HepG2 (cell line): ENCODE results near the gene SLC1A4. TPM values are rescaled to one million over a fixed set of nuclear protein-coding genes. Genes with fewer than 3 reads are reported as not detected.

Source experiments
- CENPT ChIP-seq: sonication (generic); formaldehyde crosslinking; IDR thresholded peaks from 2 replicates; pipeline ENCODE4 v1.8.0; 2022; ENCODE audit warnings: low read depth, mild to moderate bottlenecking, moderate library complexity, missing genetic modification reagents
- CHCHD3 ChIP-seq: sonication (generic); formaldehyde crosslinking; IDR thresholded peaks from 2 replicates; pipeline ENCODE4 v1.8.0; 2022; ENCODE audit warnings: mild to moderate bottlenecking, missing genetic modification reagents, moderate library complexity
- MTA1 ChIP-seq: sonication (generic); formaldehyde crosslinking; IDR thresholded peaks from 2 replicates; pipeline ENCODE4 v1.4.0; 2020; ENCODE audit warnings: missing genetic modification reagents, mild to moderate bottlenecking, borderline replicate concordance
- PRPF4 ChIP-seq: fragments of 200-400 bp; formaldehyde crosslinking; IDR thresholded peaks from 2 replicates; pipeline ENCODE4 v1.6.1; 2016; ENCODE audit warnings: low read length, low read depth; ENCODE audit not compliant: poor library complexity, severe bottlenecking
- ZBTB2 ChIP-seq: sonication (generic); formaldehyde crosslinking; IDR thresholded peaks from 2 replicates; pipeline ENCODE4 v1.8.0; 2022; ENCODE audit warnings: low read depth, missing genetic modification reagents
- ZNF121 ChIP-seq: sonication (generic); formaldehyde crosslinking; IDR thresholded peaks from 2 replicates; pipeline ENCODE4 v1.5.0; 2020; ENCODE audit warnings: mild to moderate bottlenecking, missing genetic modification reagents
- ZNF263 ChIP-seq: sonication (generic); formaldehyde crosslinking; IDR thresholded peaks from 2 replicates; pipeline ENCODE4 v1.4.0; 2020; ENCODE audit warnings: missing genetic modification reagents
- ZNF563 ChIP-seq: sonication (generic); formaldehyde crosslinking; IDR thresholded peaks from 2 replicates; pipeline ENCODE4 v1.8.0; 2022; ENCODE audit warnings: mild to moderate bottlenecking, moderate library complexity, missing genetic modification reagents
- ZNF607 ChIP-seq: sonication (generic); formaldehyde crosslinking; IDR thresholded peaks from 2 replicates; pipeline ENCODE4 v1.5.1; 2020; ENCODE audit warnings: missing genetic modification reagents, mild to moderate bottlenecking, borderline replicate concordance
- ZNF720 ChIP-seq: sonication (generic); formaldehyde crosslinking; IDR thresholded peaks from 2 replicates; pipeline ENCODE4 v1.4.0; 2020; ENCODE audit warnings: missing genetic modification reagents
- polyA plus RNA-seq, 8 experiments: library from polyadenylated mRNA; depleted of rRNA in 3 of 8; stranded (reverse) in 7 of 8; unstranded in 1 of 8; fragments of >200 nt; fragmentation: Illumina TruSeq in 4 of 8; extraction: Trizol in 4 of 8; gene quantifications; 2 replicates each; pipeline versions ENCODE4 v1.2.1 to v1.2.3, GENCODE V29; 2011 to 2016; ENCODE audit warnings: low read depth in 4 of 8, missing spikeins in 1 of 8, mixed read lengths in 1 of 8; ENCODE audit not compliant: insufficient read depth in 1 of 8
- total RNA-seq, 5 experiments: library from RNA; depleted of rRNA; stranded (reverse); fragments of >200 nt; fragmentation: Illumina TruSeq; extraction: Trizol; gene quantifications; 2 replicates each; pipeline ENCODE4 v1.2.3, GENCODE V29; 2016; ENCODE audit warnings: low read depth in 1 of 5
- TF ChIP-seq, protein P1 (sequence below): IDR thresholded peaks from 2 replicates; pipeline ENCODE4 v1.4.0; 2020; ENCODE audit warnings: mild to moderate bottlenecking, missing genetic modification reagents
- TF ChIP-seq, protein P2 (sequence below): sonication (generic); formaldehyde crosslinking; IDR thresholded peaks from 2 replicates; pipeline ENCODE4 v1.5.1; 2020; ENCODE audit warnings: mild to moderate bottlenecking, missing genetic modification reagents, moderate library complexity
- TF ChIP-seq, protein P3 (sequence below): sonication (generic); formaldehyde crosslinking; IDR thresholded peaks from 2 replicates; pipeline ENCODE4 v1.8.1; 2022; ENCODE audit warnings: low read depth, mild to moderate bottlenecking, missing genetic modification reagents

The SLC1A4 gene
- total and polyA plus RNA-seq, 2 of the 13 experiments (the other 11 are each of a cell fraction or from before 2014, with no cell fraction given), result 21.0 to 39.6 TPM

DNA sequence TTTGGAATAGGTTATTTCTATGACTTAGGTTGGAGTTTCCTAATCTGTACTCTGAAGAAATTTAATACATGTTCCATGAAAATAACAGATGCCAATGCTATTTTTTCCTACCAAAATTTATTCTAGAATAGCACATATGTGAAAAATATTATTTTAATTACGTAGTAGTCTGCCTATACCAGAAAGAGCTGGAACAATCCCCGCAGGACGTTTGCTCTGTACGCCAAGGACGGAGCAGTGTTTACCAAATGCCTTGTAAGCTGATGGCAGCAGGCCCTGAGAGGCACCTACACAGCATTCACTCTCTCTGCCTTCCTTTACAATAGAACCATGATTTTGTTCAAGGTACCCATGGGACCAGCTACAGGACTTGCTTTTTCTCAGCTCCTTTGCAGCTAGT is 16.8 kb upstream of the SLC1A4 start (continued):
- TF ChIP-seq, protein P1, sequence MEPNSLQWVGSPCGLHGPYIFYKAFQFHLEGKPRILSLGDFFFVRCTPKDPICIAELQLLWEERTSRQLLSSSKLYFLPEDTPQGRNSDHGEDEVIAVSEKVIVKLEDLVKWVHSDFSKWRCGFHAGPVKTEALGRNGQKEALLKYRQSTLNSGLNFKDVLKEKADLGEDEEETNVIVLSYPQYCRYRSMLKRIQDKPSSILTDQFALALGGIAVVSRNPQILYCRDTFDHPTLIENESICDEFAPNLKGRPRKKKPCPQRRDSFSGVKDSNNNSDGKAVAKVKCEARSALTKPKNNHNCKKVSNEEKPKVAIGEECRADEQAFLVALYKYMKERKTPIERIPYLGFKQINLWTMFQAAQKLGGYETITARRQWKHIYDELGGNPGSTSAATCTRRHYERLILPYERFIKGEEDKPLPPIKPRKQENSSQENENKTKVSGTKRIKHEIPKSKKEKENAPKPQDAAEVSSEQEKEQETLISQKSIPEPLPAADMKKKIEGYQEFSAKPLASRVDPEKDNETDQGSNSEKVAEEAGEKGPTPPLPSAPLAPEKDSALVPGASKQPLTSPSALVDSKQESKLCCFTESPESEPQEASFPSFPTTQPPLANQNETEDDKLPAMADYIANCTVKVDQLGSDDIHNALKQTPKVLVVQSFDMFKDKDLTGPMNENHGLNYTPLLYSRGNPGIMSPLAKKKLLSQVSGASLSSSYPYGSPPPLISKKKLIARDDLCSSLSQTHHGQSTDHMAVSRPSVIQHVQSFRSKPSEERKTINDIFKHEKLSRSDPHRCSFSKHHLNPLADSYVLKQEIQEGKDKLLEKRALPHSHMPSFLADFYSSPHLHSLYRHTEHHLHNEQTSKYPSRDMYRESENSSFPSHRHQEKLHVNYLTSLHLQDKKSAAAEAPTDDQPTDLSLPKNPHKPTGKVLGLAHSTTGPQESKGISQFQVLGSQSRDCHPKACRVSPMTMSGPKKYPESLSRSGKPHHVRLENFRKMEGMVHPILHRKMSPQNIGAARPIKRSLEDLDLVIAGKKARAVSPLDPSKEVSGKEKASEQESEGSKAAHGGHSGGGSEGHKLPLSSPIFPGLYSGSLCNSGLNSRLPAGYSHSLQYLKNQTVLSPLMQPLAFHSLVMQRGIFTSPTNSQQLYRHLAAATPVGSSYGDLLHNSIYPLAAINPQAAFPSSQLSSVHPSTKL (CRISPR knock-in tag), result no peak
- no peak for TF ChIP-seq CENPT
- TF ChIP-seq ZNF263 (CRISPR knock-in tag), result no peak
- TF ChIP-seq PRPF4, result no peak
- no peak for TF ChIP-seq ZNF720 (CRISPR knock-in tag)
- TF ChIP-seq, protein P2, sequence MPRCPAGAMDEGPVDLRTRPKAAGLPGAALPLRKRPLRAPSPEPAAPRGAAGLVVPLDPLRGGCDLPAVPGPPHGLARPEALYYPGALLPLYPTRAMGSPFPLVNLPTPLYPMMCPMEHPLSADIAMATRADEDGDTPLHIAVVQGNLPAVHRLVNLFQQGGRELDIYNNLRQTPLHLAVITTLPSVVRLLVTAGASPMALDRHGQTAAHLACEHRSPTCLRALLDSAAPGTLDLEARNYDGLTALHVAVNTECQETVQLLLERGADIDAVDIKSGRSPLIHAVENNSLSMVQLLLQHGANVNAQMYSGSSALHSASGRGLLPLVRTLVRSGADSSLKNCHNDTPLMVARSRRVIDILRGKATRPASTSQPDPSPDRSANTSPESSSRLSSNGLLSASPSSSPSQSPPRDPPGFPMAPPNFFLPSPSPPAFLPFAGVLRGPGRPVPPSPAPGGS, result no peak
- TF ChIP-seq MTA1 (CRISPR knock-in tag), result no peak
- no peak for TF ChIP-seq ZBTB2 (CRISPR knock-in tag)
- TF ChIP-seq CHCHD3 (CRISPR knock-in tag), result no peak
- TF ChIP-seq ZNF121 (CRISPR knock-in tag), result no peak
- TF ChIP-seq ZNF563, result no peak
- TF ChIP-seq, protein P3, sequence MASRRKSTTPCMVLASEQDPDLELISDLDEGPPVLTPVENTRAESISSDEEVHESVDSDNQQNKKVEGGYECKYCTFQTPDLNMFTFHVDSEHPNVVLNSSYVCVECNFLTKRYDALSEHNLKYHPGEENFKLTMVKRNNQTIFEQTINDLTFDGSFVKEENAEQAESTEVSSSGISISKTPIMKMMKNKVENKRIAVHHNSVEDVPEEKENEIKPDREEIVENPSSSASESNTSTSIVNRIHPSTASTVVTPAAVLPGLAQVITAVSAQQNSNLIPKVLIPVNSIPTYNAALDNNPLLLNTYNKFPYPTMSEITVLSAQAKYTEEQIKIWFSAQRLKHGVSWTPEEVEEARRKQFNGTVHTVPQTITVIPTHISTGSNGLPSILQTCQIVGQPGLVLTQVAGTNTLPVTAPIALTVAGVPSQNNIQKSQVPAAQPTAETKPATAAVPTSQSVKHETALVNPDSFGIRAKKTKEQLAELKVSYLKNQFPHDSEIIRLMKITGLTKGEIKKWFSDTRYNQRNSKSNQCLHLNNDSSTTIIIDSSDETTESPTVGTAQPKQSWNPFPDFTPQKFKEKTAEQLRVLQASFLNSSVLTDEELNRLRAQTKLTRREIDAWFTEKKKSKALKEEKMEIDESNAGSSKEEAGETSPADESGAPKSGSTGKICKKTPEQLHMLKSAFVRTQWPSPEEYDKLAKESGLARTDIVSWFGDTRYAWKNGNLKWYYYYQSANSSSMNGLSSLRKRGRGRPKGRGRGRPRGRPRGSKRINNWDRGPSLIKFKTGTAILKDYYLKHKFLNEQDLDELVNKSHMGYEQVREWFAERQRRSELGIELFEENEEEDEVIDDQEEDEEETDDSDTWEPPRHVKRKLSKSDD (CRISPR knock-in tag), result no peak
- TF ChIP-seq ZNF607, result no peak
